Measurements from ENCODE around the gene PRRT2.

GRCh38 chr16:29840240-29840639 is 28.2 kb downstream of the PRRT2 start:
- TF ChIP-seq, protein P1, sequence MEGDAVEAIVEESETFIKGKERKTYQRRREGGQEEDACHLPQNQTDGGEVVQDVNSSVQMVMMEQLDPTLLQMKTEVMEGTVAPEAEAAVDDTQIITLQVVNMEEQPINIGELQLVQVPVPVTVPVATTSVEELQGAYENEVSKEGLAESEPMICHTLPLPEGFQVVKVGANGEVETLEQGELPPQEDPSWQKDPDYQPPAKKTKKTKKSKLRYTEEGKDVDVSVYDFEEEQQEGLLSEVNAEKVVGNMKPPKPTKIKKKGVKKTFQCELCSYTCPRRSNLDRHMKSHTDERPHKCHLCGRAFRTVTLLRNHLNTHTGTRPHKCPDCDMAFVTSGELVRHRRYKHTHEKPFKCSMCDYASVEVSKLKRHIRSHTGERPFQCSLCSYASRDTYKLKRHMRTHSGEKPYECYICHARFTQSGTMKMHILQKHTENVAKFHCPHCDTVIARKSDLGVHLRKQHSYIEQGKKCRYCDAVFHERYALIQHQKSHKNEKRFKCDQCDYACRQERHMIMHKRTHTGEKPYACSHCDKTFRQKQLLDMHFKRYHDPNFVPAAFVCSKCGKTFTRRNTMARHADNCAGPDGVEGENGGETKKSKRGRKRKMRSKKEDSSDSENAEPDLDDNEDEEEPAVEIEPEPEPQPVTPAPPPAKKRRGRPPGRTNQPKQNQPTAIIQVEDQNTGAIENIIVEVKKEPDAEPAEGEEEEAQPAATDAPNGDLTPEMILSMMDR (IDR thresholded peaks at IDR 0.05; ENCODE audit: poor library complexity) = no peak
- no peak for TF ChIP-seq EZH2phosphoT487 (IDR thresholded peaks at IDR 0.05; ENCODE audit: low read depth, severe bottlenecking, unreplicated experiment)
